Calu3 (cell line): Measurements from ENCODE around the gene PSMC4. TPM values are rescaled to one million over a fixed set of nuclear protein-coding genes. Genes with fewer than 3 reads are reported as not detected.

Experiments used
- BruUV-seq: library from RNA; stranded (reverse); fragments of 400-500 nt; replicated peaks from 2 replicates; lab custom pipeline; 2021; lab: Mats Ljungman, UMichigan
- CTCF ChIA-PET: fragments of 300-600 bp; sonication (Branson Sonifier 250); formaldehyde crosslinking; loops from one replicate; lab custom pipeline; 2022; ENCODE audit warnings: antibody characterized with exemption; lab: Charles Lee
- DNase-seq: peaks from one replicate; pipeline ENCODE4 v3.0.0; 2022
- H3K27ac Mint-ChIP-seq: one replicate; pipeline ENCODE4 v1.8.0; 2022; ENCODE audit warnings: mixed read lengths; ENCODE audit not compliant: unreplicated experiment
- H3K27me3 Mint-ChIP-seq: one replicate; pipeline ENCODE4 v1.8.0; 2022; ENCODE audit warnings: mixed read lengths; ENCODE audit not compliant: unreplicated experiment
- H3K36me3 Mint-ChIP-seq: one replicate; pipeline ENCODE4 v1.8.0; 2022; ENCODE audit warnings: mild to moderate bottlenecking, moderate library complexity, mixed read lengths; ENCODE audit not compliant: insufficient read depth, unreplicated experiment
- H3K4me1 Mint-ChIP-seq: one replicate; pipeline ENCODE4 v1.8.0; 2022; ENCODE audit warnings: mild to moderate bottlenecking, low read depth, mixed read lengths; ENCODE audit not compliant: unreplicated experiment
- H3K4me3 Mint-ChIP-seq: one replicate; pipeline ENCODE4 v1.8.0; 2022; ENCODE audit warnings: mild to moderate bottlenecking, low read depth, moderate library complexity, mixed read lengths; ENCODE audit not compliant: unreplicated experiment
- H3K9me3 Mint-ChIP-seq: one replicate; pipeline ENCODE4 v1.8.0; 2022; ENCODE audit warnings: low read depth, mixed read lengths; ENCODE audit not compliant: unreplicated experiment
- CTCF ChIP-seq: fragments of 200-600 bp; IDR thresholded peaks from one replicate; pipeline ENCODE4 v1.8.0; 2022; ENCODE audit warnings: antibody characterized with exemption; ENCODE audit not compliant: unreplicated experiment
- intact Hi-C: fragments of 100-400 bp; cut with micrococcal nuclease; formaldehyde crosslinking; loops from one replicate; pipeline ENCODE4 v1.10.0; 2022; ENCODE audit not compliant: unreplicated experiment
- total RNA-seq: library from RNA; stranded (reverse); gene quantifications from 2 replicates; pipeline ENCODE4 v1.2.3, GENCODE V29; 2022

PSMC4 gene
- total RNA-seq, 1 experiment from 2014 or later, result 300 TPM

- BruUV-seq, result no TSS peak
Observed at GRCh38 chr19:39929750-39930149, 41.2 kb upstream of the PSMC4 start.

GRCh38 chr19:39934584-39935363 lies 36.2 kb upstream of the PSMC4 start, which contains the start of gene FCGBP:
Gene FCGBP (minus strand): TSS chr19:39934634.
- no TSS peak for BruUV-seq
- intact Hi-C loops, result no loop called here
- H3K27me3 Mint-ChIP-seq, result no peaks in the 10 kb centered on the region
- H3K27ac Mint-ChIP-seq, result peak within 1 kb of the TSS; percentile 74
- no peak for DNase-seq
- no peak within 1 kb of the TSS for H3K4me3 Mint-ChIP-seq
- TF ChIP-seq CTCF, result no peak
- H3K4me1 Mint-ChIP-seq, result peaks cover 51% of the 10 kb centered on the region
- CTCF ChIA-PET, result interaction anchor here (2.4 kb wide), 1 partner anchor 36 kb away, joined by 10 read pairs; the partner anchor contains the start of gene PSMC4
- peaks cover 6% of the 10 kb centered on the region for H3K9me3 Mint-ChIP-seq
- H3K36me3 Mint-ChIP-seq, result peaks cover 3% of the 10 kb centered on the region

More at GRCh38 chr19:39929750-39930149, 41.2 kb upstream of the PSMC4 start:
- CTCF ChIA-PET, result interaction anchor here (2.6 kb wide), 1 partner anchor 41 kb away, joined by 7 read pairs; the partner anchor contains the start of gene PSMC4
- H3K27me3 Mint-ChIP-seq, result no peaks in the 10 kb centered on the region
- peaks cover 7% of the 10 kb centered on the region for H3K9me3 Mint-ChIP-seq
- H3K36me3 Mint-ChIP-seq, result no peaks in the 10 kb centered on the region
- H3K4me3 Mint-ChIP-seq, result no peak overlapping the region
- intact Hi-C loops, result no loop called here
- no peak overlapping the region for H3K27ac Mint-ChIP-seq
- TF ChIP-seq CTCF, result no peak
- H3K4me1 Mint-ChIP-seq, result peaks cover 8% of the 10 kb centered on the region
- DNase-seq, result no peak

GRCh38 chr19:39935364-39935661 lies 35.7 kb upstream of the PSMC4 start:
- H3K27me3 Mint-ChIP-seq, result no peaks in the 10 kb centered on the region
- H3K27ac Mint-ChIP-seq, result peak overlapping the region; percentile 74
- intact Hi-C loops, result no loop called here

GRCh38 chr19:39936020-39936419 lies 34.9 kb upstream of the PSMC4 start:
- no TSS peak for BruUV-seq
- H3K36me3 Mint-ChIP-seq, result peaks cover 3% of the 10 kb centered on the region
- H3K4me1 Mint-ChIP-seq, result peaks cover 64% of the 10 kb centered on the region
- intact Hi-C loops, result no loop called here
- TF ChIP-seq CTCF, result no peak
- peak overlapping the region; percentile 74 for H3K27ac Mint-ChIP-seq
- peaks cover 6% of the 10 kb centered on the region for H3K9me3 Mint-ChIP-seq
- H3K4me3 Mint-ChIP-seq, result no peak overlapping the region
- DNase-seq, result no peak
- CTCF ChIA-PET, result interaction anchor here (1.3 to 2.4 kb wide), 2 partner anchors 10 to 34 kb away, joined by 4 to 10 read pairs; partner anchors contain the start of gene PSMC4
- H3K27me3 Mint-ChIP-seq, result no peaks in the 10 kb centered on the region

More at GRCh38 chr19:39935364-39935661, 35.7 kb upstream of the PSMC4 start:
- peaks cover 57% of the 10 kb centered on the region for H3K4me1 Mint-ChIP-seq
- H3K36me3 Mint-ChIP-seq, result peaks cover 3% of the 10 kb centered on the region
- no peak overlapping the region for H3K4me3 Mint-ChIP-seq
- no peak for TF ChIP-seq CTCF
- BruUV-seq, result no TSS peak
- CTCF ChIA-PET, result interaction anchor here (2.4 kb wide), 1 partner anchor 35 kb away, joined by 10 read pairs; the partner anchor contains the start of gene PSMC4
- H3K9me3 Mint-ChIP-seq, result peaks cover 6% of the 10 kb centered on the region
- no peak for DNase-seq
